HepG2 (cell line): ENCODE results near the gene RHBDL1. TPM values are rescaled to one million over a fixed set of nuclear protein-coding genes. Genes with fewer than 3 reads are reported as not detected.

Experiments
- EED ChIP-seq: sonication (generic); formaldehyde crosslinking; IDR thresholded peaks from 2 replicates; pipeline ENCODE4 v1.5.0; 2020; ENCODE audit warnings: mild to moderate bottlenecking, missing genetic modification reagents
- FOSL2 ChIP-seq: sonication (generic); formaldehyde crosslinking; IDR thresholded peaks from 2 replicates; pipeline ENCODE4 v1.4.0; 2020; ENCODE audit warnings: missing genetic modification reagents
- FOXA1 ChIP-seq, 2 experiments: fragments of 450-650 bp in 1 of 2; sonication (generic) in 1 of 2; formaldehyde crosslinking in 1 of 2; IDR thresholded peaks; 2 replicates each; pipeline versions ENCODE4 v1.4.0 to v1.6.1; 2016 to 2020; ENCODE audit warnings: missing genetic modification reagents in 1 of 2
- MXI1 ChIP-seq: IDR thresholded peaks from 3 replicates; pipeline ENCODE4 v1.6.1; 2012; ENCODE audit warnings: low read depth, low read length, inconsistent platforms, borderline replicate concordance
- NR2C2 ChIP-seq: sonication (generic); formaldehyde crosslinking; IDR thresholded peaks from 2 replicates; pipeline ENCODE4 v1.4.0; 2020; ENCODE audit warnings: missing genetic modification reagents, mild to moderate bottlenecking, moderate library complexity, borderline replicate concordance
- SALL1 ChIP-seq: sonication (generic); formaldehyde crosslinking; IDR thresholded peaks from 2 replicates; pipeline ENCODE4 v1.8.0; 2022; ENCODE audit warnings: mild to moderate bottlenecking, missing genetic modification reagents
- SNRNP70 ChIP-seq: fragments of 200-400 bp; formaldehyde crosslinking; IDR thresholded peaks from 2 replicates; pipeline ENCODE4 v1.6.1; 2017; ENCODE audit warnings: mild to moderate bottlenecking, low read depth, low read length, moderate library complexity
- ZBTB21 ChIP-seq: sonication (generic); formaldehyde crosslinking; IDR thresholded peaks from 2 replicates; pipeline ENCODE4 v1.4.0; 2020; ENCODE audit warnings: missing genetic modification reagents
- ZBTB38 ChIP-seq: sonication (generic); formaldehyde crosslinking; IDR thresholded peaks from 2 replicates; pipeline ENCODE4 v1.5.1; 2020; ENCODE audit warnings: mild to moderate bottlenecking, missing genetic modification reagents
- ZNF263 ChIP-seq: sonication (generic); formaldehyde crosslinking; IDR thresholded peaks from 2 replicates; pipeline ENCODE4 v1.4.0; 2020; ENCODE audit warnings: missing genetic modification reagents
- ZNF605 ChIP-seq: sonication (generic); formaldehyde crosslinking; IDR thresholded peaks from 2 replicates; pipeline ENCODE4 v1.8.0; 2022; ENCODE audit warnings: mild to moderate bottlenecking, missing genetic modification reagents
- ZNF878 ChIP-seq: sonication (generic); formaldehyde crosslinking; IDR thresholded peaks from 2 replicates; pipeline ENCODE4 v1.8.1; 2023; ENCODE audit warnings: mild to moderate bottlenecking, missing genetic modification reagents, moderate library complexity
- ZSCAN31 ChIP-seq: sonication (generic); formaldehyde crosslinking; IDR thresholded peaks from 2 replicates; pipeline ENCODE4 v1.5.0; 2020; ENCODE audit warnings: low read depth, mild to moderate bottlenecking, missing genetic modification reagents
- polyA plus RNA-seq, 8 experiments: library from polyadenylated mRNA; depleted of rRNA in 3 of 8; stranded (reverse) in 7 of 8; unstranded in 1 of 8; fragments of >200 nt; fragmentation: Illumina TruSeq in 4 of 8; extraction: Trizol in 4 of 8; gene quantifications; 2 replicates each; pipeline versions ENCODE4 v1.2.1 to v1.2.3, GENCODE V29; 2011 to 2016; ENCODE audit warnings: low read depth in 4 of 8, missing spikeins in 1 of 8, mixed read lengths in 1 of 8; ENCODE audit not compliant: insufficient read depth in 1 of 8
- total RNA-seq, 5 experiments: library from RNA; depleted of rRNA; stranded (reverse); fragments of >200 nt; fragmentation: Illumina TruSeq; extraction: Trizol; gene quantifications; 2 replicates each; pipeline ENCODE4 v1.2.3, GENCODE V29; 2016; ENCODE audit warnings: low read depth in 1 of 5
- TF ChIP-seq, protein P1 (sequence below): sonication (generic); formaldehyde crosslinking; IDR thresholded peaks from 2 replicates; pipeline ENCODE4 v1.5.0; 2020; ENCODE audit warnings: missing genetic modification reagents, mild to moderate bottlenecking, borderline replicate concordance
- TF ChIP-seq, protein P2 (sequence below): IDR thresholded peaks from 2 replicates; pipeline ENCODE4 v1.6.1; 2016; ENCODE audit warnings: missing genetic modification reagents, missing compliant biosample characterization
- TF ChIP-seq, protein P3 (sequence below): IDR thresholded peaks from 2 replicates; pipeline ENCODE4 v1.6.1; 2016; ENCODE audit warnings: low read depth
- TF ChIP-seq, protein P4 (sequence below): IDR thresholded peaks from 2 replicates; pipeline ENCODE4 v1.6.1; 2016; ENCODE audit warnings: low read depth, borderline replicate concordance
- TF ChIP-seq, protein P5 (sequence below): sonication (generic); formaldehyde crosslinking; IDR thresholded peaks from 2 replicates; pipeline ENCODE4 v1.4.0; 2020; ENCODE audit warnings: missing genetic modification reagents
- TF ChIP-seq, protein P6 (sequence below): IDR thresholded peaks from 2 replicates; pipeline ENCODE4 v1.6.1; 2012; ENCODE audit warnings: inconsistent platforms

The RHBDL1 gene
- total and polyA plus RNA-seq, 2 of the 13 experiments (the other 11 are each of a cell fraction or from before 2014, with no cell fraction given), result 1.8 to 3.8 TPM

DNA sequence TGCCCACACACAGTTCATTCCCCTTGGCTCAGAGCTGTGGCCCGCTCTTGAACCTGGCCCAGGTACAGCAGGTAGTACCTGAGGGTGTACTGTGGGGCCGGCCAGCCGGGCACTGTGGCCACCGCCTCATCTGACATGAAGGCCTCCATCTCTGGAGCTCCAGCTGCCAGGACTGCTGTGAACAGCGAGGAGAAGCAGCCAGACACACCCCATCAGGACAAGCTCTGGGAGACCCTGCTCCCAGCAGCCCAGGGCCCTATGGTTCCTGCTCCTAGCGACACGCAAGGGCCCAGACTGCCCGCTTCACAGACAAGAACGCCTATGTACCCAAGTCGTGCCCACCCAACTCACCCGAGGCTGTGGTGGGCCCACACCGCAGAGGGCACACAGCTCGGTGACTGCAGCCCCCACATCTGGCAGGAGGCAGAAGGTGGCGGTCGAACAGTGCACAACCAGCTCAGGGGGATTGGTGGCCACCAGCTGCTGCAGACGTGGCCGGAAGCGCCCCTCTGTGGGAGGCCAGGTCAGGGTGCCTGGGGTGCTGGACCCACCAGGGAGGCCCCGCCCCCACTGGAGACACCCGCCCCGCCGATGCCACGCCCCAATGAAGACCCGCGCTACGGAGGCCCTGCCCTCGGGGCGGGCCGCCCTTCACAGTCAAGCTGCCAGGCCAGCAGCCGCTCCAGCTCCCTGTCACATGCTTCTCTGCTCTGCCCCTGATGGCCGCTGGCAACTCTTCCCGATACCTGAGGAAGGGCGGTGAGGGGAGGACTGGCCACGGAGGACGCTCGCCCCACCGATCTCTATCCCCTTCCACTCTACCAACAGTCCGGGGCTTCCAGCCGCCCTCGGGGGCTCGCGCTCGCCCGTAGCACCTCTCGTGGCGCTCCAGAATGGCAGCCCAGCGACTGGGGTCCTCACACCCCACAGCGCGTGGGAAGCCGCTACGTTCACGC, 3.7 kb downstream of the RHBDL1 start (continued):
- TF ChIP-seq, protein P1, sequence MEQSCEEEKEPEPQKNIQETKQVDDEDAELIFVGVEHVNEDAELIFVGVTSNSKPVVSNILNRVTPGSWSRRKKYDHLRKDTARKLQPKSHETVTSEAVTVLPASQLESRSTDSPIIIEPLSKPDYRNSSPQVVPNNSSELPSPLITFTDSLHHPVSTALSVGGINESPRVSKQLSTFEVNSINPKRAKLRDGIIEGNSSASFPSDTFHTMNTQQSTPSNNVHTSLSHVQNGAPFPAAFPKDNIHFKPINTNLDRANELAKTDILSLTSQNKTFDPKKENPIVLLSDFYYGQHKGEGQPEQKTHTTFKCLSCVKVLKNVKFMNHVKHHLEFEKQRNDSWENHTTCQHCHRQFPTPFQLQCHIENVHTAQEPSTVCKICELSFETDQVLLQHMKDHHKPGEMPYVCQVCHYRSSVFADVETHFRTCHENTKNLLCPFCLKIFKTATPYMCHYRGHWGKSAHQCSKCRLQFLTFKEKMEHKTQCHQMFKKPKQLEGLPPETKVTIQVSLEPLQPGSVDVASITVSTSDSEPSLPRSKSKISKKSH (CRISPR knock-in tag), result peak; percentile 71
- peak; percentile 97 for TF ChIP-seq ZBTB38
- no peak for TF ChIP-seq FOXA1 (IDR thresholded peaks at IDR 0.05)
- peak; percentile 34; the same call in 1 of the 2 replicates for TF ChIP-seq FOXA1 (CRISPR knock-in tag; IDR thresholded peaks at IDR 0.05)
- TF ChIP-seq, protein P2, sequence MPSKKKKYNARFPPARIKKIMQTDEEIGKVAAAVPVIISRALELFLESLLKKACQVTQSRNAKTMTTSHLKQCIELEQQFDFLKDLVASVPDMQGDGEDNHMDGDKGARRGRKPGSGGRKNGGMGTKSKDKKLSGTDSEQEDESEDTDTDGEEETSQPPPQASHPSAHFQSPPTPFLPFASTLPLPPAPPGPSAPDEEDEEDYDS (CRISPR knock-in tag), result peak; percentile 80
- peak; percentile 60; the same call in 1 of the 3 replicates for TF ChIP-seq MXI1
- no peak for TF ChIP-seq FOSL2 (CRISPR knock-in tag)
- TF ChIP-seq, protein P3, sequence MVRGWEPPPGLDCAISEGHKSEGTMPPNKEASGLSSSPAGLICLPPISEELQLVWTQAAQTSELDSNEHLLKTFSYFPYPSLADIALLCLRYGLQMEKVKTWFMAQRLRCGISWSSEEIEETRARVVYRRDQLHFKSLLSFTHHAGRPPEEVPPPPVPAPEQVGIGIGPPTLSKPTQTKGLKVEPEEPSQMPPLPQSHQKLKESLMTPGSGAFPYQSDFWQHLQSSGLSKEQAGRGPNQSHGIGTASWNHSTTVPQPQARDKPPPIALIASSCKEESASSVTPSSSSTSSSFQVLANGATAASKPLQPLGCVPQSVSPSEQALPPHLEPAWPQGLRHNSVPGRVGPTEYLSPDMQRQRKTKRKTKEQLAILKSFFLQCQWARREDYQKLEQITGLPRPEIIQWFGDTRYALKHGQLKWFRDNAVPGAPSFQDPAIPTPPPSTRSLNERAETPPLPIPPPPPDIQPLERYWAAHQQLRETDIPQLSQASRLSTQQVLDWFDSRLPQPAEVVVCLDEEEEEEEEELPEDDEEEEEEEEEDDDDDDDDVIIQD (CRISPR knock-in tag), result no peak
- no peak for TF ChIP-seq SNRNP70
- no peak for TF ChIP-seq EED
- no peak for TF ChIP-seq ZBTB21 (CRISPR knock-in tag)
- TF ChIP-seq SALL1 (CRISPR knock-in tag), result peak; percentile 56; the same call in 1 of the 2 replicates
- TF ChIP-seq ZNF878 (CRISPR knock-in tag), result no peak
- TF ChIP-seq ZNF605 (CRISPR knock-in tag), result peak; percentile 85
- TF ChIP-seq, protein P4, sequence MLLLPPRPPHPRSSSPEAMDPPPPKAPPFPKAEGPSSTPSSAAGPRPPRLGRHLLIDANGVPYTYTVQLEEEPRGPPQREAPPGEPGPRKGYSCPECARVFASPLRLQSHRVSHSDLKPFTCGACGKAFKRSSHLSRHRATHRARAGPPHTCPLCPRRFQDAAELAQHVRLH (CRISPR knock-in tag), result no peak; the same call in 1 of the 2 replicates
- TF ChIP-seq, protein P5, sequence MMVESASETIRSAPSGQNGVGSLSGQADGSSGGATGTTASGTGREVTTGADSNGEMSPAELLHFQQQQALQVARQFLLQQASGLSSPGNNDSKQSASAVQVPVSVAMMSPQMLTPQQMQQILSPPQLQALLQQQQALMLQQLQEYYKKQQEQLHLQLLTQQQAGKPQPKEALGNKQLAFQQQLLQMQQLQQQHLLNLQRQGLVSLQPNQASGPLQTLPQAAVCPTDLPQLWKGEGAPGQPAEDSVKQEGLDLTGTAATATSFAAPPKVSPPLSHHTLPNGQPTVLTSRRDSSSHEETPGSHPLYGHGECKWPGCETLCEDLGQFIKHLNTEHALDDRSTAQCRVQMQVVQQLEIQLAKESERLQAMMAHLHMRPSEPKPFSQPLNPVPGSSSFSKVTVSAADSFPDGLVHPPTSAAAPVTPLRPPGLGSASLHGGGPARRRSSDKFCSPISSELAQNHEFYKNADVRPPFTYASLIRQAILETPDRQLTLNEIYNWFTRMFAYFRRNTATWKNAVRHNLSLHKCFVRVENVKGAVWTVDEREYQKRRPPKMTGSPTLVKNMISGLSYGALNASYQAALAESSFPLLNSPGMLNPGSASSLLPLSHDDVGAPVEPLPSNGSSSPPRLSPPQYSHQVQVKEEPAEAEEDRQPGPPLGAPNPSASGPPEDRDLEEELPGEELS (CRISPR knock-in tag), result no peak
- no peak for TF ChIP-seq ZSCAN31 (CRISPR knock-in tag)
- 0 out of 2 replicates have a peak, but pooled peaks have one; percentile 29 for TF ChIP-seq NR2C2 (CRISPR knock-in tag)
- TF ChIP-seq, protein P6, sequence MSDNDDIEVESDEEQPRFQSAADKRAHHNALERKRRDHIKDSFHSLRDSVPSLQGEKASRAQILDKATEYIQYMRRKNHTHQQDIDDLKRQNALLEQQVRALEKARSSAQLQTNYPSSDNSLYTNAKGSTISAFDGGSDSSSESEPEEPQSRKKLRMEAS, result peak; percentile 42; the same call in 1 of the 2 replicates
- TF ChIP-seq ZNF263 (CRISPR knock-in tag), result peak; percentile 58
